Limb (tissue), 2 donors: Measurements from ENCODE around the gene CALML3.

Experiments used
- DNase-seq, 2 donors: peaks; one replicate each; pipeline ENCODE4 v3.0.0-alpha.2; 2016; ENCODE audit errors: extremely low spot score in 2 of 2

Gene CALML3

GRCh38 chr10:5506246-5506645 is 18.5 kb upstream of the CALML3 start:
- DNase-seq: no peak

DNA sequence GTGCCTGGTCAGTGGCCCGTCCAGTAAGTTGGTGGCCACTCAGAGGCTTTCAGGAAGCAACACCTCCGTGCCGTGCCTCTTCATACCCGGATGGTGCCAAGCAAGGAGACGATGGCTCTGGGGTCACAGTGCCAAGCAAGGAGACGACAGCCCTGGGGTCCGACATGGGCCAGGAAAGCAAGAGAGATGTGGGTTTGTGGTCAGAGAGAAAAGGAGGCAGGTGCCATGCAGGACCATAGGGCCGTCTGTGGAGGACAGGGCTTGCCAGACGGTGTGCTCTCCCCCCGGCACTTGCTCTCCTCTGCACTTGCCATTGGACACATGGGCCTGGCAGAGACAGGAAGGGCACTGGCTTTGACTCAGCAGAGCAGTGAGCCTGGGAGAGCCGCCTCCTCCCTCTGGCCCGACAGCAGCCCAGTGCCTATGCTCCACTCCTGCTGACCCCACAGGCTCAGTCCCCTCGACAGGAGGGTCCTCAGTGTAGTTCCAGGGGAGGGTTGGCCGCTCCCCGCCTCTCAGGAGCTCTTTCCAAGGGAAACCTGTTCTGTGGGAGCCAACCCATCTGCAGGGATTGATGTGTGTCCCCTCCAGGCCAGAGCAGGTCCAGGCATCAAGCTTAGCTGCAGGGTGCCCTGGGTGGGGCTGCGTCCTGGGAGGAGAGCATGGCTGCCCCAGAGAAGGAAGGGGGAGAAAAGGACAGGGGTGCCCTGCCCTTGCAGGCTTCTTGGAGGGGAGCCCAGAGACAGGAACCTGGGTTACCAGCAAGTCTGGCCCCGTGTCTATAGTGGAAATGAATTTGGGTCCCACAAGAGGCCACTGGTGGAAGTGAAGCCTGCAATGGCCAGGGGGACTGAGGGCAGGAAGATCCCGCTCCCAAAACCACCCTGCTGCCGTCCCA is 17.8 kb upstream of the CALML3 start:
- DNase-seq: no peak

DNA sequence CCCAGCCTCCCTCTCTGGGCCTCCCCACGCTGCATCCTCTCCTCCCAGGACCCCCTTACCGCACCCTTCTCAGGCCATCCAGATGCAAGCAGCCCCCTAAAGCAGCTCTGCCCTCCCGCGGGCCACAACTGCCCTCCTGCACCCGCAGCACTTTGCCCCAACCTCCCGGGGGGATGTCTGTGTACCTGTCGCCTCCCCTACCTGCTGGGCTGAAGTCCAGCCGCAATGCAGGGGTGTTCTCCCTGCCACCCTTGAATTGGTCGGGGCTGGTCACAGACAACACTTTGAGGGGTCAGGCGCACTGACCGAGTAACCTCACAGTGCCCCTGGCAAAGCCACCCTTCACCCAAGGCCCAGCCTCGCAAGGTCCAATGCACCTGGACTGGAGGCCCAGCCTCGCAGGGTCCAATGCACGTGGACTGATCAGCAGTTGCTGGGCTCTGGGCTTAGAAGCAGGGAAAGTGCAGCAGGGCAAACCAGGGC is 17.1 kb upstream of the CALML3 start:
- DNase-seq: no peak

DNA sequence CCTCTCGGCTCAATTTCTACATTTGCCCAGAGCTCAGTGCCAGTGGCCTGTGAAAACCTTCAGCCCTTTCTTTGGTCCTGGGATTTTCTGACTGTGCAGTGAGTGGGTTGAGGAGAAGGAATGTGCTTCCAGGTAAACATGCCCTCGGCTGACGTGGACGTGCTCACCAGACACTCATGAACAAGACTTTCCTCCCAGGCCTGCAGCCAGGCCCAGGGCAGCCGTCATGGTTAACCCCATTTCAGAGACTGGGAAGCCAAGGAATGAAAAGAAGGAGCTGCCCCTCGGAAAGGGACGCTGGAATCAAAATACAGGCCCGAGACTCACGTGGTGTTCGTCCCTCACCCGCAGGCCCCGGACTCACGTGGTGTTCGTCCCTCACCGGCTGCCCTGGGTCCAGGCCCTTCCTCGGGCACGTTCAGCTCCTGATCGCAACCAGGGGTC is 16.6 kb upstream of the CALML3 start:
- DNase-seq: no peak

DNA sequence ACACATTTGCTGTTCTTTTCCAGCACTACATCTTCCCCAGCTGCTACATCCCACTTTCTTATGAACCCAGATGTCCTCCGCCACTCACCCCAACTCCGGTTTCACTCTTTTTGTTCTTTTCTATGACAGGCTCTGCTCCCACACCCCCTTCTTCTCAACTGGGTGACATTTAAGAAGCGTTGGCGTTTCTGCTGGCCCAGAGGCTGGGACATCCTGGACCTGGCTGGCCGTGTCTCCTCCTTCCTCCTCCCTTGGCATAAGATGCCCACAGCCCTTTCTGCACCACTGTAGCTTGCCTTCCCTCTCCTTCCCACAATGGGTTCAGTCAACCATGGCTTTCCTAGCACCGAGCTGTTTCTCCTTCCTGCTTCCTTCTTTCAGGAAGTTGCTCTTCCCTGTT is 16.0 kb upstream of the CALML3 start:
- DNase-seq: no peak

DNA sequence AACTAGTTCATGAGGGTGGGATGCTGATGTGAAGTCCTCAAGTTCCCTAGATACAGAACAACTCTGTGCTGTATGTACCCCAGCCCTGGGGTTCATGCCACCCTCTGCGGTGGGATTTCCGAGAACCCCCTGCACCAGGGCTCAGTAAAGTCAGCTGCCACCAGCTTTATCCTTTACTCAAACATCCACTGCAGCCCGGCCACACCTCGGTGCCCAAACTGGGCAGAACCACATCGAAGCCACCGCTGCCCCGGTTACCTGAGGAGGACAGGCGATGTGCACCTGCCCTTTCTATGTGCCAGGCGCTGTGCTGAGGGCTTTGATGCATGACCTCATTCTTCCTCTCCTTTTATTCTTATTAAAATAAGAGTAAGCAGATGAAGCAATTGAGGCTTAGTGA is 15.5 kb upstream of the CALML3 start:
- DNase-seq: no peak

DNA sequence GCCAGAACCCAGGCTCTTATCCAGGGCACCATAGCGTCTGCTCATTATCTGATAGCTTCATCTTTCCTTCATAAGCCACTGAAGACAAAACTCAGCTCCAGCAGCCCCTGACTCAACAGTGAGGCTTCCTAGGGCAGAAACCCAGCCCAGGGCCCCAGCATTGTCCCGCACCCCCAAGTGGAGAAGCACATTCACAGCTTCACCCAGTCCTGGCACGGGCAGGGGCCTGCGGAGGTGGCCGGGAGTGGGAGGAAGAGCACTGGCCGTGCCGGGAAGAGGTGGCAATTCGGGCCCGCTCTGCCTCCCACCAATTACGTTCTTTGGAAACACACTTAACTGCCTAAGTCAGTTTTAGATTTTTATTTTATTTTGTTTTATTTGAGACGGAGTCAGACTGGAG is 15.1 kb upstream of the CALML3 start:
- no peak for DNase-seq

GRCh38 chr10:5510281-5511072 is 14.3 kb upstream of the CALML3 start:
- DNase-seq: no peak

DNA sequence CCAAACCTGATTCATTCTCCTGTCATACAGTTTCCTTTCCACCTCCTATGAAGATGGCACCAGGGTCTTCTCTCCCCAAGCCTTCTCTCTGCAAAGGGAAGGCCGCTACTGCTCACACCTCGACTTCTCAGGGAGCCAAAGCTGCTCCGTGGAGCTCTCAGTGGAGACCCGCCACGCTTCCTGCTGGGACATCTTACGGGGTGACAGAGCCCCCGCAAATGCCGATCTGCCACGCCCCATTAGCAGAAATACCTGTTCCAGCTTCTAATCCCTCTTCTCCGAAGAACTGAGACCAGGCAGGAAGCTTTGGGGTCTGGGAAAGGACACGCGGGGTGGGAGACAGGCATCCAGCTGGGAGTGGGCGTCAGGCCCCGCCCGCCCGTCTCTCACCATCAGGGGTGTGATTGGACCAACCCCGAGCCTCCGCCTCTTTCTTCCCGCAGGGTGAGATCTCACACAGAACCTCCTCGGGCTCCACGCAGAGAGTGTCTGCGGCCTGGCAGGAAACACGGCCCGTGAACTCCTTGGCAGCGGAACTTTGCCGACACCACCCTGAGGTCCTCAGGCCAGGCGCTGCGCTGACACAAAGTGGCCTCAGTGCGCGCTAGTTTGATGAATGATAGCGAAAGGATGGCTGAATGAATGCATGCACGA is 13.4 kb upstream of the CALML3 start:
- DNase-seq: no peak

- no peak for DNase-seq
Measured at GRCh38 chr10:5511885-5512280, 12.9 kb upstream of the CALML3 start.

DNA sequence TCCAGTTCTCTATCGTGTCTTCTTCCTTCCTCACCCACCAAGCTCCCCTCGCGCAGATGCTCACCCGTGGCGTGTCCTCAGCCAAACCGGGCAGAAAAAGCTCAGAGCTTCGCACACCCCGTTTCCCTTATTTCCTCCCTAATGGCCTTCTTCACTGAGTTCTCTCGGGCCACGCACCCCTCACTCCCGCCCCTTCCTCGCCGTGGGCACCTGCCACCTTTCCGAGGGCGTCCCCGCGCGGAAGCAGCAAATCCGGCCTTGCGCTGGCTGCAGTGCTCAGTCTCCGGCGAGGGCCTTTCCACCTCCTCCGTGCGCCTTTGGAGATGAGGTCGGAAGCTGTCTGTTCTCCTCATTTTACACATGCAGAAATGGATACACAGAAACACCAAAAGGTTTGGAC is 12.4 kb upstream of the CALML3 start:
- no peak for DNase-seq

DNA sequence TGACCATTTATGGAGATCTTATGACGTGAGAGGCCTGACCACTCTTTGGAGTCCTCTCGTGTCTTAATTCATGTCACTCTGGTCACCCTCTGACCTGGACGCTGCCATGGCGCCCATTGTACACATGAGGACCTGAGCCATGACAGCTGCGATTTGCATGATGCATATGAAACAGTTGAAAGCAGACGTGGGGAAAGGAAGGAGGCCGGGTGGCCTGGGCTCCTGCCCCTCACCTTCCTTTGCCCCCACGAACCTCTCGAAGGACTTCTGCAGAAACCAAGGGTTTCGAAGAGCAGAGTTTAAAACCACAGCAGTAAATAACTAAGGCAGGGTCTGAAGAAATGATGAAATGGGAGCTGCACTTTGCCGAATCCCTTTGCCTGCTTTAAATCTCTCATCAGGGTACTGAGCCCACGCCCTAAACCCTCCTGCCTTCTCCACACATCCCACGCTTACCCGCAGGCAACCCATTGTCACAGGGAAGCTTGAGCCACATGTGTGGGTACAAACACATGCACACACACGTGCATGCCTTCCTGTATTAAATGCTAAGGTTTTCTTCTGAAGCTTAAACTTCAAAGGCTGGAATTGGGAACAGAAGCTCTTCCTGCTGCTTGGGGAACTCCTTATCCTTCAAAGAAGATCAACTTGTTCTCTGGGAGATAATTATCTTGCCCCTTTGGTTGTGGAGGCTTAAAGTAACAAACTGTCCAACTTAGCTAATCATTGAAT is 11.7 kb upstream of the CALML3 start:
- no peak for DNase-seq

- no peak for DNase-seq
Measured at GRCh38 chr10:5514226-5514850, 10.4 kb upstream of the CALML3 start.

DNA sequence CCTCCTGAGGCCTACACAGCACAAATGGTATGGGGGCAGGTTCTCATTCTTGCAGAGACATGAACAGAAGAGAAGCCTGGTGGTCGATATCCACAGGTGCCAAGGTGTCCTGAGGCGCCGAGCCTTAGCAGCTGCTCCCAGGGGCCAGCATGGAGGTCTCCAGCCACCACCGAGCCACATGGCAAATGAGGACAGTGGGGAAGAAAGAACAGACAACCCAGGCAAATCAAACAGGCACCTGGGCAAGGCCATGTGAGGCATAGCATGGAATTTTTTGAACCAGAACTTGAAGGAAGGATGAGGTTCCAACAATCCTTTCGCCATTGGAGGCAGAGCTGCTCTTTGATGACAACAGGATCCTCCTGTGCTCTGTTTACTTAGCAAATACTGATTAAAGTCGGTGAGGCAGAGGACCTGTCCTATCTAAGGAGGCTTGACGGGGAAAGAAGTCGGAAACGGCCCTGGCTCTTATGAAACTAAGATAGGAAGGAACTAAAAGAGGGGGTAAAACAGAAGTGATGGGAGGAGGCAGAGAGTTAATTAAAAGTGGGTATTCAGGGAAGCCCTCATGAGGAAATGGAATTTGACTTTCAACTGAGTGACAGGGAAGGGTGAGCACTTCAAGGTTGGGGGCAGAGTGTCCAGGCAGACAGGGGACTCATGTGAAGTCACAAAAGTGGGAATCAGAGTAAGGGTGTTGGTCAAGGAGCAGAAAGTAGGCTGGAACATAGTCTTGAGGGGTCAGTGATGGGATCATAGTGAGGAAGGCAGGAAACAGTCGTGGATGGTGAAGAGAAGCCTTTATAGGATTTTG is 8.6 kb upstream of the CALML3 start:
- DNase-seq: no peak

DNA sequence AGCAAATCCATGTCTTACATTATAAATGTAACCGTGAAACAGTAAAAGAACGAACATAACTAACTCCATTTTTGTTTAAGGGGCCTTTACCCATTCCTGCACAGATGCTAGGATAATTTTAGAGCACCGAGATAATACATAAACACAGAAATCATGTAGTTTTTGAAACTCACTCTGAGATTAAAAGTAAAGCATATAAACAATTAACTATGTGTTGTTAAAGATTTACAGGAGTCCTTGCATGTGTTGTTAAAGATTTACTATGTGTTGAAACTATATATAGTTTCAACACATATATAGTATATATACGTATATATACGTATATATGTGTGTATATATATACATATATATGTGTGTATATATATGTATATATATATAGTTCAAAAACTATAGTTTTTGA is 7.2 kb upstream of the CALML3 start:
- no peak for DNase-seq

DNA sequence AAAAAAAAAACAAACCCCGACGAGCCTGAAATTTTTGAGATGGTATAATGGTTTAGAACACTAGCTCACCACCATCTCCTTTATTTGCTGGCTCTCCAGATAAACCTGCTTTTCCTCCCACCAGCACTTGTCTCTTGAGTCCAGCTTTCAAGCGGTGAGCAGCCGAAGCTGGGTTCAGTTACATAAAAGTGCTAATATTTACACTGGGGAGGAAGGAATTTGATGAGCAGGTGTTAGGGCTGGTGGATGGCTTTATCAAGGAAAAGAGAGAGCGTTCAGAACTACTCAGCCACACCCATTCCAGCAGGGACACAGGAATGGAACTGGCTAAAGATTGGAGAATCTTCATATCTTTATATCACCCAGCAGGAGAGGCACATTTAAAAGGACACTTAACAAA is 6.6 kb upstream of the CALML3 start:
- DNase-seq: peak in 1 of 2 donors; percentile 3

DNA sequence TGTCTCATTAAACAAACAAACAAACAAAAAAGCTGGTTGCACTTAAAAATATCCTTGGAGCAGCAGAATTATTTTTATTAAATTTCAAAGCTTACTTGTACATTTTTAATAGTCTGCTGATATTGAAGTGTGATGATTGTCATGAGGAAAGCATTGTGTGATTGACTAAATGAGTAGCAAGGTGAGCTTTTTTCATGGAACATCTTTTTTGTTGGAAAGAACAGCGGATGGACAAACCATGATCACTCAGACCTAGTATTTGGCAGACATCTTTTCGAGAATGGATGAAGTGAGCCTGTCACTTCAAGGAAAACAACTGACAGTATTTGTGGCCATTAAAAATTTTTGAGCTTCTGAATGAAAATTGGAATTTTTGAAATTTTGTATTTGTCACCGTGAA is 5.7 kb upstream of the CALML3 start:
- DNase-seq: no peak

DNA sequence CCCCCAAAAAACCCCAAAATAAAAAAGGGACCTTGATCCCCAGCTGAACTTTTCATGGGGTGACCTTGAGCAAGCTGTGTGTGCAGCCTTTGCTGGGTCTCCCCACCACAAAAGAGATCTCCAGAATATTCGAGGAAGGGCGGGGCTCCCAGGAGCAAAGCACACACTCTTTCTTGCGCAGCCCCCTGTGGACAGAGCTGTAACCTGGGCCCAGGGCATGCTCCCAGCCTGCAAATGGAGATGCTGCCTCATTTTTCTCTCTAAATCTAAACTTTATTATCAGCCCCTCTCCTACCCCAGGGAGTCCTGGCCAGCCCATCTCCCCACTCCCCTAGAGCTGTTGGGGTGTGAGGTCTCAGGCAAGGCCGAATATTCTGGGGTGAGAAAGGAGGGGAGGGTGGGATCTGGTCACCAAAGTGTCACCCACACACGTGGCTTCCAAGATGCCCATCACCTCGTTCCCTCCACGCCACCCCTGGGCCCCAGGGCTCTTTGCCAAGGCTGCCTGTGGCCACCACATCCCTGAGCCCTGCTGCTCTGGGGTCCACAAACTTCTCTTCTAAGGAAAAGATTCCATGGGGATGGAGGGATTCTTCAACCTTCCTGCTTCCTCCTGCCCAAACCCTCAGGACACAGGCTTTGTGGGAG is 1.7 kb upstream of the CALML3 start:
- DNase-seq: peak in 1 of 2 donors; percentile 17

- peak in 1 of 2 donors; percentile 14 for DNase-seq
Measured at GRCh38 chr10:5523796-5524574, 776 bp upstream of the CALML3 start.
